B cell (primary cell): ENCODE measurements around the gene L3MBTL4. TPM values are rescaled to one million over a fixed set of nuclear protein-coding genes. Genes with fewer than 3 reads are reported as not detected.

Source experiments
- ATAC-seq: fragments of 200-7000 bp; cut with Tn5 transposase; one replicate; pipeline ENCODE4 v1.10.0; 2021; ENCODE audit warnings: low read depth, mild to moderate bottlenecking, moderate number of reproducible peaks, moderate library complexity
- CTCF ChIA-PET: fragments of 350-600 bp; sonication (Branson Sonifier 250); formaldehyde crosslinking; loops from one replicate; lab custom pipeline; 2021; ENCODE audit warnings: antibody characterized with exemption, inconsistent platforms; lab: Charles Lee
- POLR2A ChIA-PET: fragments of 350-600 bp; sonication (Branson Sonifier 250); formaldehyde crosslinking; loops from one replicate; lab custom pipeline; 2021; ENCODE audit warnings: antibody characterized with exemption; lab: Charles Lee
- DNase-seq: peaks from one replicate; pipeline ENCODE4 v3.0.0; 2013
- H2AFZ ChIP-seq: 2 replicates; pipeline ENCODE4 v1.6.1; 2012; ENCODE audit warnings: mild to moderate bottlenecking, low read depth, low read length; ENCODE audit not compliant: insufficient read depth, poor library complexity, severe bottlenecking
- H3K27ac ChIP-seq, 2 donors: 1 replicate in 1 of 2; 2 replicates in 1 of 2; pipeline ENCODE4 v1.5.1; 2012 to 2013; ENCODE audit warnings: low read length in 2 of 2, mild to moderate bottlenecking in 2 of 2, moderate library complexity in 1 of 2
- H3K27me3 ChIP-seq, 4 experiments: fragments of 200-600 bp in 1 of 4; sonication (generic) in 1 of 4; replicated peaks in 1 of 4; 1 replicate in 2 of 4; 2 replicates in 2 of 4; pipeline versions ENCODE4 v1.6.1 to v1.7.0; 2013 to 2016; ENCODE audit warnings: low read length in 3 of 4, mild to moderate bottlenecking in 2 of 4, mixed read lengths in 1 of 4, moderate library complexity in 1 of 4; ENCODE audit not compliant: insufficient read depth in 4 of 4, control insufficient read depth in 3 of 4; ENCODE audit errors: control extremely low read depth in 1 of 4
- H3K36me3 ChIP-seq, 2 experiments: replicated peaks in 1 of 2; 1 replicate in 1 of 2; 2 replicates in 1 of 2; pipeline versions ENCODE4 v1.6.1 to v1.7.1; 2013; ENCODE audit warnings: low read length in 1 of 2; ENCODE audit not compliant: insufficient read depth in 2 of 2, control insufficient read depth in 1 of 2; ENCODE audit errors: control extremely low read depth in 1 of 2, extremely low read depth in 1 of 2
- H3K4me1 ChIP-seq, 2 donors: fragments of 200-600 bp in 1 of 2; sonication (generic) in 1 of 2; 1 replicate in 1 of 2; 2 replicates in 1 of 2; pipeline versions ENCODE4 v1.5.1 to v1.6.1; 2013 to 2017; ENCODE audit warnings: low read length in 2 of 2; ENCODE audit not compliant: control insufficient read depth in 2 of 2, insufficient read depth in 2 of 2
- H3K4me2 ChIP-seq: replicated peaks from 2 replicates; pipeline ENCODE3; 2012; ENCODE audit warnings: mild to moderate bottlenecking, low read depth, low read length; ENCODE audit not compliant: poor library complexity, severe bottlenecking
- H3K4me3 ChIP-seq, 5 experiments: fragments of 200-600 bp in 1 of 5; sonication (generic) in 1 of 5; 1 replicate in 3 of 5; 2 replicates in 2 of 5; pipeline versions ENCODE4 v1.5.1 to v1.7.0; 2011 to 2016; ENCODE audit warnings: low read length in 4 of 5, mild to moderate bottlenecking in 4 of 5, low read depth in 2 of 5, control low read depth in 1 of 5, moderate library complexity in 1 of 5; ENCODE audit not compliant: insufficient read depth in 1 of 5; ENCODE audit errors: control extremely low read depth in 1 of 5, extremely low read depth in 1 of 5
- H3K79me2 ChIP-seq: fragments of 200-600 bp; sonication (generic); one replicate; pipeline ENCODE4 v1.6.0; 2016; ENCODE audit warnings: low read length; ENCODE audit not compliant: control insufficient read depth, insufficient read depth
- H3K9ac ChIP-seq: fragments of 200-600 bp; sonication (generic); 2 replicates; pipeline ENCODE4 v1.6.1; 2017; ENCODE audit warnings: mild to moderate bottlenecking, low read length, moderate library complexity
- H3K9me3 ChIP-seq, 3 donors: one replicate each; pipeline versions ENCODE4 v1.6.1 to v1.7.1; 2013; ENCODE audit warnings: low read length in 2 of 3; ENCODE audit not compliant: control insufficient read depth in 2 of 3, insufficient read depth in 1 of 3; ENCODE audit errors: control extremely low read depth in 1 of 3
- H4K20me1 ChIP-seq: 2 replicates; pipeline ENCODE4 v1.6.0; 2012; ENCODE audit warnings: mild to moderate bottlenecking, low read length; ENCODE audit not compliant: insufficient read depth, control insufficient read depth, poor library complexity, severe bottlenecking
- H3K27ac Mint-ChIP-seq: one replicate; pipeline ENCODE4 v1.8.0; 2021; ENCODE audit warnings: mixed read lengths
- H3K27me3 Mint-ChIP-seq: one replicate; pipeline ENCODE4 v1.8.0; 2021; ENCODE audit warnings: mixed read lengths
- H3K4me1 Mint-ChIP-seq: one replicate; pipeline ENCODE4 v1.8.0; 2021; ENCODE audit warnings: mixed read lengths
- H3K4me3 Mint-ChIP-seq: one replicate; pipeline ENCODE4 v1.8.0; 2021; ENCODE audit warnings: mixed read lengths
- H3K9me3 Mint-ChIP-seq: one replicate; pipeline ENCODE4 v1.8.0; 2022; ENCODE audit warnings: mixed read lengths; ENCODE audit not compliant: insufficient read depth
- CTCF ChIP-seq: fragments of 200-600 bp; IDR thresholded peaks from one replicate; pipeline ENCODE4 v1.8.0; 2022; ENCODE audit warnings: antibody characterized with exemption, mild to moderate bottlenecking
- EZH2 ChIP-seq: IDR thresholded peaks from 2 replicates; pipeline ENCODE4 v1.6.1; 2012; ENCODE audit warnings: borderline replicate concordance, low read depth, mild to moderate bottlenecking, moderate library complexity, low read length; ENCODE audit not compliant: insufficient read depth, poor library complexity, severe bottlenecking
- WGBS: methylation state at CpG from one replicate; pipeline ENCODE4 v1.1.5; 2013; ENCODE audit warnings: missing lambda C conversion rate; ENCODE audit not compliant: insufficient coverage; 5-methylcytosine and 5-hydroxymethylcytosine counted together
- intact Hi-C: fragments of 100-400 bp; cut with micrococcal nuclease; formaldehyde crosslinking; loops from one replicate; pipeline ENCODE4 v1.10.0; 2022
- polyA plus RNA-seq: library from polyadenylated mRNA; depleted of rRNA; stranded (reverse); fragments of >200 nt; gene quantifications from 2 replicates; pipeline ENCODE4 v1.2.3, GENCODE V29; 2012
- total RNA-seq, 2 donors: library from RNA; stranded (reverse); fragments of 120-200 nt in 1 of 2; gene quantifications; 1 replicate in 1 of 2; 2 replicates in 1 of 2; pipeline versions ENCODE4 v1.2.3 to v1.2.4, GENCODE V29; 2013 to 2022

L3MBTL4 gene
- total and polyA plus RNA-seq, 2 donors (not counting 1 experiment from before 2014, with no cell fraction given): 3.0 to 11.9 TPM

- ChIA-PET POLR2A (no interaction called here), CTCF (no interaction called here)
- no peaks in the 10 kb centered on the region for H3K79me2 ChIP-seq
- H3K9me3 ChIP-seq: no peaks in the 10 kb centered on the region
- no peaks in the 10 kb centered on the region for H3K4me1 ChIP-seq
- H3K27ac Mint-ChIP-seq: no peak overlapping the region
- no peaks in the 10 kb centered on the region for H3K36me3 ChIP-seq
- no peaks in the 10 kb centered on the region for H3K4me1 Mint-ChIP-seq
- TF ChIP-seq CTCF (no peak), EZH2 (no peak)
- peaks cover 4% of the 10 kb centered on the region for H3K27me3 Mint-ChIP-seq
- no peak overlapping the region for H3K4me3 ChIP-seq
- H4K20me1 ChIP-seq: no peaks in the 10 kb centered on the region
- H3K4me2 ChIP-seq: no peak overlapping the region
- H3K27ac ChIP-seq: no peak overlapping the region
- no peaks in the 10 kb centered on the region for H3K27me3 ChIP-seq
- H2AFZ ChIP-seq: no peak overlapping the region
- ATAC-seq (no peak), DNase-seq (no peak)
- H3K9ac ChIP-seq: no peak overlapping the region
- H3K9me3 Mint-ChIP-seq: no peaks in the 10 kb centered on the region
- 74% methylated on average over 5 of the region's 5 CpGs for WGBS
- no peak overlapping the region for H3K4me3 Mint-ChIP-seq
- intact Hi-C loops: no loop called here
Measured at GRCh38 chr18:6449213-6449612, 34.5 kb upstream of the L3MBTL4 start.

GRCh38 chr18:6444466-6445228, 29.9 kb upstream of the L3MBTL4 start:
- Mint-ChIP-seq H3K27me3 (peaks cover 8% of the 10 kb centered on the region), H3K4me3 (no peak overlapping the region), H3K9me3 (no peaks in the 10 kb centered on the region), H3K4me1 (no peaks in the 10 kb centered on the region), H3K27ac (no peak overlapping the region)
- Histone ChIP-seq H4K20me1 (no peaks in the 10 kb centered on the region), H2AFZ (no peak overlapping the region), H3K4me1 (no peaks in the 10 kb centered on the region), H3K27me3 (peaks cover 0 to 6% (median 0%) of the 10 kb centered on the region in 4 experiments), H3K9me3 (no peaks in the 10 kb centered on the region), H3K27ac (no peak overlapping the region), H3K4me3 (no peak overlapping the region), H3K79me2 (no peaks in the 10 kb centered on the region), H3K4me2 (no peak overlapping the region), H3K9ac (no peak overlapping the region), H3K36me3 (no peaks in the 10 kb centered on the region)
- no peak for DNase-seq
- ATAC-seq: no peak
- intact Hi-C loops: no loop called here
- ChIA-PET CTCF (no interaction called here), POLR2A (no interaction called here)
- TF ChIP-seq EZH2 (no peak), CTCF (no peak)
- no CpG with 5 or more reads among the region's 2 CpGs for WGBS
